Raji (cell line): ENCODE data around the gene BOD1.

Experiments used
- POLR2A ChIP-seq: IDR thresholded peaks from 2 replicates; pipeline ENCODE4 v1.6.1; 2011; ENCODE audit warnings: low read depth, low read length, control low read depth; ENCODE audit not compliant: insufficient read depth

The BOD1 gene

DNA sequence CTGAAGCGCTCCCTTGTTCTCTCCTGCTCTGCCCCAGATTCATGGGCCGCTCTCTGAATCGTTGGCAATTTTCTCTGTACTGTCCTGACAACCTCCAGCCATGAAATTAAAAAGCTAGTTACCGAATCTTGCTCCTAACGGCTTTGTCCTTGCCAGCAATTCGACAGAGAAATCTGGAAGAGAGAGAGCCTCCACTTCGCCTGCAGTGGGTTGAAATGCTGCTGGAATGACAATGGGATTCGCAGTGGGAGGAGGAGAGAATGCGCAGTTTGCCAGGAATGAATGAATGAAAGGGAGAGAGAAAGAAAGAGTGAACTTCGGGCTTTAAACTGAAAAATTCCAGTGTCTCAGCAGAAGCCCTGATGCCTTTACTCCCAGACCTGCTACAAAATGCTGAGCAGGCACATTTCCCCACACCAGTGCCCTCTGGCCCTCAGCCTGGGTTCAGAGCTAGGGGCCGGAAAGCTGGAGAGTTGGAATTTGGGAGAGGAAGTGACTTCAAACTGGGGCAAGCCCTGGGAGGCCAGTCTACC, 11.5 kb upstream of the BOD1 start:
- no peak for TF ChIP-seq POLR2A

DNA sequence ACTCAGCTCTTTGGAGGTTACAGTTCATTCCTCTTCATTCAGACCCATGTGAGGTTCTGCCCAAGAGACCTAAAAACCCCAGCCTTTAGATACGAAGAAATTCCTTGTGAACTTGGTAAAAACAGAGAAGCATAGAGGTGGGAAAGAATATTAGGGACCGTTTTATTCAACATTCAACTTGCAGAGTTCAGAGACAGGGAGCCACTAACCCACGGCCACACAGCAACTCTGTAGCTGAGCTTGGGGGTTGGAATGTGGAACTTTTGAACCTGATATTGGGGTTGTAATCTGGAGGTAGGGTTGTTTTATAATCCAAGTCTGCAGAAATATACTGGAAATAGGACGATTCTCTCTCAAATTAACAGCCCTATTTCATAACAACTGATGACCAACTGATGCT, 10.8 kb upstream of the BOD1 start:
- TF ChIP-seq POLR2A = no peak

DNA sequence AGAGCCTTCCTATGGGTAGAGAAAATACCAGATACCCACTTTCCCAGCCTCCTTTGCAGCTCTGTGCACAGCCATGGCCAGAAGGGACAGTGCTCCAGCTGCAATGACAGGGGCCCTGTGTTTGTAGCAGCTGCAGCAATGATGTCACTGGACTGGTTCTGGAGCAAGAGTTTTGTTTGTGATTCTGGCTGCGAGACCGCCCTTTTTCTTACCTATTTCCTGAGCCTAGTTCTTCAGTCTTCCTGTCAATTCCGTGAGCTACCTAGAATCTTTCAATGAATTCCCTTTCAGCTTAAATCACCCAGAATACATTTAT, 10.0 kb upstream of the BOD1 start:
- no peak for TF ChIP-seq POLR2A

DNA sequence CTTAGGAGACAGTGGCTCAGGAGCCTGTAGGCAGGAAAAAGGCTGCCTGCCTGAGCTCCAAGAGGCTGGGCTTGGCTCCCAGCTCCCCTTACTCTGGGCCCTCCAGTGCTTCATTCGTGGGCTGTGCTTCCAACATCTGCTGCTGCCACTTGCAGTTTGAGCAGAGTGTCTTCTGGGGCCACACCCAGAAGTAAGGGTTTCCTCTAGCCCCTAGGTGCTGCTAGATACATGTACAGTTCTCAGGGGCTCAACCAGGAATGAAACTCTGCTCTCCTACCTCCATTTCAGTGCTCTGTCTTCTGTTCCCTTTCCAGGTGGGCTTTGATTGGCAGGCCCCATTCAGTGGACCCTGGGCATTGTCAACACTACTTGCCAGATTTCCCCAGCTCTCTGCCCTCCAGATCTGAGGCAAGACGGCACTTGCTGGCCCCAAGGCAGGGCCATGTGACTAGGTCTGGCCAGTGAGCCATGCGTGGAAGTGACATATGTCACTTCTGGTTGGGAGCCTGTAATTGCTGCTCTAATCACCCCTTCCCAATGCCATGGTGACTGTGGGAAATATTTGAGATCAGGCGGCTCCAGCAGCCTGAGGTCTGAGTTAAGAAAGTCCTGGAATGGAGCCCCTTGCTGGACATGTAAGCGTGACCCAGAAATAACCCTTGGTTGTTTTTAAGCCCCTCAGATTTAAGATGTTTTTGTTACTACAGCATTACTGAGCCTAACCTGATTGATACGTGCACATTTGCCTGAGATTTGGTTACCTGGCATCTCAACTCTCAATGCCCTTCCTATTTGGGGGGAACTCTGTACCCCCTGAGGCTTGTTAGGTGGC, 9.4 kb upstream of the BOD1 start:
- TF ChIP-seq POLR2A = peak; percentile 26; the same call in 1 of the 2 replicates

DNA sequence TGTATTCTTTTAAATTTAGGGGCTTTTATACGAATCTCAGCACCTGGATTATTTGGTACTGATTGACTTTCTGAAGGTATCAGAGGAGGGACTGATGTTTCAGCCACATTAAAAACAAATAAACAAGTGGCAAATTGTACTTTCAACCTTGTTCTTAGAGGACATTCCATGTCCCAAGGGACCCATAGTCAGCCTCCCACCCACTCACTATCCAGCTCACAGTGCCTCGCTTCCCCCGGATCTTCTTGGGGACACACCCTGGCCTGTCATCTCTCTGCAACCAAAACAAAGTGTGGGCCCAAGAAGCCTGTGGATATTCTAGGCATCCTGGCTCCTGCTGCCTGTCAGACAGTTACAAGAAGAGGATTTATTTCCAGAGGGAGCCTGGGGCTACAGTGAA, 8.8 kb upstream of the BOD1 start:
- TF ChIP-seq POLR2A = no peak

DNA sequence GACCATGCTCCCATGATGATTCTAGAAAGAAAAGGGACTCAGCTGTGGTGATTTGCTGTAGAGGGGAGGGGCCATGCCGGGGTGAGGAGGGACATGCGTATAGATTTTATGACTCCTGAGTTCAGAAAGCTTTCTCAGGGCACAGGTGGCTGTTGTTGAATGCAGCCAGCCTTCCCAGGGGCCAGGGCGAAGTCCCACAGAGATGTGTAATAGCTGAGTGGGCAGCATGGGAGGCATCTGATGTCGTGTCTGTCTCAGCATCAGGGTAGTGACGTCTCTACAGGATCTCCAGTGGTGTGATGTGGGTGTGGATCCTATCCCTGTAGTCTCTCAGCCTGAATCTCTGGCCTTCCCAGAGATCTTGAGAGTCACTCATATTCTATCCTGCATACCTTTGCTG, 7.8 kb upstream of the BOD1 start:
- TF ChIP-seq POLR2A = no peak

DNA sequence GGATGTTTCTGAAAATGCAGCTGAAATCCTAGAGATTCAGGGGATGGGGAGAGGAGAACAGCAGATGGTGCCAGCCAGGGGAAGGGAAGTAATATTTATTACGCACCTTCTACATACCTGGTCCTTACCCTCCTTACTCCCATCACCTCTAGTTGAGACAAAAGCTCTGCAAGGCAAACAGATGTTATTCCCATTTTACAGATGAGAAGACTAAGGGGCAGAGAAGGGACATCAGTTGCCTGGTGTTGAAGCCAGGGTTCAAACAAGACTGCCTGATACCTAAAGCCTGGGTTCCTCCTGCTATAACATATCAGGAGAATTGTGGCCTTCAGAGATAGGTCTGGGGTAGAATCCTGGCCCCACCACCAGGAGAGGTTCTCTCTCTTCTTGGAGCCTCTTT, 7.3 kb upstream of the BOD1 start:
- no peak for TF ChIP-seq POLR2A

DNA sequence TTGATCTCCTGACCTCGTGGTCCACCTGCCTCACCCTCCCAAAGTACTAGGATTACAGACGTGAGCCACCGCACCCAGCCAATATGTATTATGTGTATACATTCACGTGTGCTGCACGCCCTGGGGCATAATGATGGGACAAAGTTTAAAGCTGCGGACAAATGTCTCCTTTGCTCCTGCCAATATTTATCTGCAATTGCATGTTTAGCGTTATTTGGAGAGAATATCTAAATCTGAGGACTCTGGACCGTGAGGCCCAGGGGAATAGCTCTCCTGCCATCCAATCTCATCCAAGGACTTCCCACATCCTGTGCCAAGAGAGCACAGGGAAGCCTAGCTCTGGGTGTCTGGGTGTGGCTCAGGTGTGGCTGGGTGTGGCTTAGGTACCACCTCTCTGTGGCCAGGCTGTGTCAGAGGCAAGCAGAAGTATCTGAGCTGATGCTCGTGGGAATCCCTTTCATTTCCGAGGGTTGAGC, 6.9 kb upstream of the BOD1 start:
- no peak for TF ChIP-seq POLR2A

DNA sequence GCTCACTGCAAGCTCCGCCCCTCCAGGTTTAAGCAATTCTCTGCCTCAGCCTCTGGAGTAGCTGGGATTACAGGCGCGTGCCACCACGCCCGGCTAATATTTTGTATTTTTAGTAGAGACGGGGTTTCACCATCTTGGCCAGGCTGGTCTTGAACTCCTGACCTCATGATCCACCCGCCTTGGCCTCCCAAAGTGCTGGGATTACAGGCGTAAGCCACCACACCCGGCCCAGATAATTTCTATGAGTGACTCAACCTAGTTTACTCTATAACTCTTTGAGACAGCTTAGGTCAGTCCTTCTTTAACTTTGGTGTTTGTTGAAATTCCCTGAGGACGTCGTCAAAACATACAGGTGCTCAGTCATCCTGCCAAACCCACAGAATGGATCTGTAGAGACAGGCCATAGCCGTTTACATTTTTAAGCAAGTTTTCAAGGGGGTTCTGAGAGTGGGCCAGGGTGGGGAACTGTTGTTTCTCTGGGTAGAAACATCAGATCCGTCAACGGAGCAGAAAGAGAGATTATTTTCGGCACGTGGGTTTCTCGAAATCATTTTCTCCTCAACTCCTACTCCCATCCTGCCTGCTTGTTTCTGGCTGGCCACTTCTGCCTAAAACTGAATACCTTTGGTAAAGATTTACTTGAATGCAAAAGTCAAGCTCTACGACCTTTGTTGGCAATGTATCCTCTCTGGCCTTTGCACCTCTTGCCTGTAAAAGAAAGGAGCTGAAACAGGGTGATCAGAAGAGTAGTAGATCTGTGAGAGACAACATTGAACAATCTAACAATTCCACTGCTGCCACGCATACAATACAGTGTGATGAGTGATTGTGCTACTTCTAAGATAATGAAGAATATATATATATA, 6.0 kb upstream of the BOD1 start:
- no peak for TF ChIP-seq POLR2A

DNA sequence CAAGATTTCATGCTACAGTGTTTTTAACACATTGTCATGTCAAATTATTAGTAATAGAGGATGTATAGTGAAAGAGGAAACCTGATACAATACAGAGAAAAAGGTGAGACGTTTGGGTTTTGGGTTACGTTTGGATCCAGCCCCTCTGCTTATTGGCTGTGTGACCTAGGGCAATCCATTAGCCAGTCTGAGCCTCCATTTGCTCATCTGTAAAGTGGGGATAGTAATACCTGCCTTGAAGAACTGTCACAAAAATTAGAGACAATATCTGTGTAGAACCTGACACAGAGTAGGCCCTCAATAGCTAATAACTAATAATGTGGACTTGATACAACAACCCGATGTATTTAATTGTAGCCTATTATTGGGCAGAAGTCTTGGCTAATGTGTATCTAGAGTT, 4.3 kb upstream of the BOD1 start:
- TF ChIP-seq POLR2A = no peak

DNA sequence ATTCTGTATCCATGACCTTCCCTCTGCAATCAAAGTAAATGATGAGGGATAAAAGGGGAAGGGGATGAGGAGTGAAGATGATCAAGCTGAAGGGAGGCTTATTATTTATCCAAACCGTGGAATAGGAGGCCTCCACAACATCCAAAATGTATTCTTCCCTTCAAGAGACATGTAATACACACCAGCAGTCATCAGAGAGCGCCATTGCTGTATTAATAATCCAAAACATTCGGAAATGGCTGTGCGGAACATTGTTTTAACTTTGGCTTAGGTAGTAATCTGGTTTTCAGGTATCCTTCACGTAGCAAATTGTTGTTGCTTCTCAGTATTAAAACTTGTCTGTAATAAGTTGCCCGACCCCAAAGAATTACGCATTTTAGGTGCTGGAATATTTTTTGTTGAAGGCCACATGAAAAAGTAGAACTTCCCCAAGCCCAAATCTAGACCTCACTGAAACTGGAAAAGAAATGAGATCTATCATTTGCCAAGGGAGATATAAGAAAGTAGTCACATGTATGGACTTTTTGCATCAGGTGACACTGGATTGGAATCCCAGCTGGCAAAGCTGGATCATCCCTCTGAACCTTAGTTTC, 2.6 kb upstream of the BOD1 start:
- TF ChIP-seq POLR2A = no peak

DNA sequence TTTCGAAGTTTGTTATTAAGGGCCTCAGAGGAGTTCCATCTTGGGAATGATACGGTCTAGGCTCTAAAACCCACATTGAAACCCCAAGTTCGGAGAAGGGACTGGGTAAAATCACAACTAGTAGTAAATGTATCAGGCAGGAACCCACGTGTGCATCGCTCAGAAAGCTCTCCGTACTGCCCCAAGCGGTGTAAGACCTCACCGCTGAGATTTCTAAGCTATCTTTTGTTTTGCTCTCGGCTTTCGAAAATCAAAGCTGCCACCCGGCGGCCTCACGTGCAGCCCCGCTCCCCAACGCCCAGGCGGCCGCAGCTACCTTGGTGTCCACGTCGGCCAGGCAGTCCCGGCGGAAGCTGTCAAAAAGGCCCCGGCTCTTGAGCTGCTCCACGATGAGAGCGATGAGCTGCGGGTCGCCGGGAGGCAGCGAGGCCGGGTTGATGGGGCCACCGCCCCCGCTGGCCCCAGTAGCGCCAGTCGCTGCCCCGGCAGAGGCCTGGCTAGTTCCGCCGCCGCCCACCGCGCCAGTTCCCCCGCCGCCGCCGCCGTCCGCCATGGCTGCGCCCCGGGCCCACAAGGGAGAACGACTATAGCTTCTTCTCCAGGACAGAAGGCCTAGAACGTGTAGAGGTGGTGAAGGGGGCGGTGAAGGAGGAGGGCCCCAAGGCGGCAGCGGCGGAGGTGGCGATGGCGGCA, 420 bp downstream of the BOD1 start:
- peak; percentile 54 for TF ChIP-seq POLR2A

DNA sequence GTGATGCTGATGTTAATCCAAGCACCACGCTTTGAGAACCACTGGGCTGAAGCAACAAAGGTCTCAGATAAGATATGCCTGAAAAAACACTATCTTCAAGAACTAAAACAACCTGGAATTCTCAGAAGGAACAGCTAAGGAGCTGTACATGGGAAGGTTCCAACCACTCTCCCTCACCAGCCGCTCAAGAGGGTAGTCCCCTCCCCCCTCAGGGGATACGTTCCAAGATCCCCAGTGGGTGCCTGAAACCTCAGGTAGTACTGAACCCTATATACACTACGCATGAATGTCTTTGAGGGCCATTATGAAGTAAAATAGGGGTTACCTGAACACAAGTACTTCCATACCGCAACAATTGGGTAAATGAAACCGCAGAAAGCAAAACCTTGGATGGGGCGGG, 1.9 kb downstream of the BOD1 start:
- no peak for TF ChIP-seq POLR2A

DNA sequence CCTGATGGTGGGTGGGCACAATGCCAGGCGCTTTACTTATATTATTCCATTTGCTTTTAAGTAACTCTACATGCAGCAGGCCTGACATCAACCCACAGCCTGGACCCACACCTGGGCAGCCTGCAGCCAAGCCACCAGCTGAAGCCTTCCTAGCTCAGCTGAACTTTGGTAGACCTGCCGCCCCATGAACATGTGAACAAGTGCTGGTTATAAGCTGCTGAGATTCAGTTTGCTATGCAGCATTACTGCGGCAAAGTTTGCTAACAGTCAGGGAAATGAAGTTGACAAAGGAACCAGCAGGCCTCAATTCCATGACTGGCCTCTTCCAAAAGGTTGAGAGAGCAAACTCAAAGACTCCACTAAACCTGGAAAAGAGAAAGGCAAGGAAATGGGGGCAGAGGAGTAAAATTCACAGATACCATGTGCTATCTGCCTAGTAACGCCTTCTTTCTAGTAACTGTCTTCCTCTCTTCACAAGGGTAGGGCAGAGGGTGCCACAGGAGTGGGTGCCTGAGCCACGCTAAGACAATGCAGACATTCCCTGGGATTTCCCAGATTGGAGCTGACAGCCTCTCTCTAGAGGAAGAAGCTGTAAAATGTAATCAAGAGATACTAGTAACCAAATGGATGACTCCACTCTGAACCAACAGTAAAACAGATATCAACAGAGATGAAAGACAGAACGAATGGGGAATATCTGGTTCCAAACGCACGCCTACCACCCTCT, 2.9 kb downstream of the BOD1 start:
- no peak for TF ChIP-seq POLR2A
